Measurements from ENCODE around the gene ATP9A. TPM values are rescaled to one million over a fixed set of nuclear protein-coding genes. Genes with fewer than 3 reads are reported as not detected.

ATP9A gene
- total and polyA plus RNA-seq, 2 donors (not counting 1 experiment from before 2014, with no cell fraction given) = 23.3 to 96.3 TPM

- Histone ChIP-seq H3K27me3 (ENCODE audit: control insufficient read depth, insufficient read depth, low read length) (no peaks in the 10 kb centered on the region), H2AFZ (ENCODE audit: low read length) (no peak overlapping the region), H3K4me2 (ENCODE audit: extremely low read depth, insufficient read depth, low read length) (no peak overlapping the region), H3K4me1 (ENCODE audit: control insufficient read depth, extremely low read depth, insufficient read depth, low read length) (no peaks in the 10 kb centered on the region), H3K9me3 (ENCODE audit: control insufficient read depth, insufficient read depth, low read depth, low read length) (no peaks in the 10 kb centered on the region), H3K9ac (ENCODE audit: insufficient read depth, low read length) (no peak overlapping the region), H3K27ac (ENCODE audit: insufficient read depth, low read length) (no peak overlapping the region), H3K79me2 (ENCODE audit: control insufficient read depth, insufficient read depth, low read length) (no peaks in the 10 kb centered on the region), H3K4me3 (replicated peaks in 1 of 4; ENCODE audit: control extremely low read depth in 1 of 4, insufficient read depth in 1 of 4, low read depth in 3 of 4, low read length in 4 of 4) (no peak overlapping the region), H4K20me1 (ENCODE audit: control insufficient read depth, extremely low read depth, insufficient read depth, low read length) (no peaks in the 10 kb centered on the region), H3K36me3 (ENCODE audit: control insufficient read depth, insufficient read depth, low read length) (peaks cover 3% of the 10 kb centered on the region)
- TF ChIP-seq CTCF (conservative IDR thresholded peaks at IDR 0.05 in 1 of 2, IDR thresholded peaks at IDR 0.05 in 1 of 2; ENCODE audit: low read depth in 1 of 2, low read length in 2 of 2) = no peak
- no peak for DNase-seq (ENCODE audit: low read depth in 2 of 2)
Measured at GRCh38 chr20:51668947-51669346, 99.2 kb downstream of the ATP9A start.

GRCh38 chr20:51668515-51668914, 99.7 kb downstream of the ATP9A start:
- Histone ChIP-seq H3K4me3 (replicated peaks in 1 of 4; ENCODE audit: control extremely low read depth in 1 of 4, insufficient read depth in 1 of 4, low read depth in 3 of 4, low read length in 4 of 4) (no peak overlapping the region), H3K27me3 (ENCODE audit: control insufficient read depth, insufficient read depth, low read length) (no peaks in the 10 kb centered on the region), H3K4me1 (ENCODE audit: control insufficient read depth, extremely low read depth, insufficient read depth, low read length) (no peaks in the 10 kb centered on the region), H3K36me3 (ENCODE audit: control insufficient read depth, insufficient read depth, low read length) (peaks cover 2% of the 10 kb centered on the region), H2AFZ (ENCODE audit: low read length) (no peak overlapping the region), H3K9me3 (ENCODE audit: control insufficient read depth, insufficient read depth, low read depth, low read length) (no peaks in the 10 kb centered on the region), H4K20me1 (ENCODE audit: control insufficient read depth, extremely low read depth, insufficient read depth, low read length) (no peaks in the 10 kb centered on the region), H3K9ac (ENCODE audit: insufficient read depth, low read length) (no peak overlapping the region), H3K27ac (ENCODE audit: insufficient read depth, low read length) (no peak overlapping the region), H3K4me2 (ENCODE audit: extremely low read depth, insufficient read depth, low read length) (no peak overlapping the region), H3K79me2 (ENCODE audit: control insufficient read depth, insufficient read depth, low read length) (no peaks in the 10 kb centered on the region)
- DNase-seq (ENCODE audit: low read depth in 2 of 2) = no peak
- TF ChIP-seq EZH2 (IDR thresholded peaks at IDR 0.05; ENCODE audit: low read length, missing control alignments) = no peak
- TF ChIP-seq CTCF (conservative IDR thresholded peaks at IDR 0.05 in 1 of 2, IDR thresholded peaks at IDR 0.05 in 1 of 2; ENCODE audit: low read depth in 1 of 2, low read length in 2 of 2) = no peak

- Histone ChIP-seq H3K79me2 (ENCODE audit: control insufficient read depth, insufficient read depth, low read length) (no peaks in the 10 kb centered on the region), H3K27me3 (ENCODE audit: control insufficient read depth, insufficient read depth, low read length) (no peaks in the 10 kb centered on the region), H3K4me2 (ENCODE audit: extremely low read depth, insufficient read depth, low read length) (no peak overlapping the region), H3K27ac (ENCODE audit: insufficient read depth, low read length) (no peak overlapping the region), H3K36me3 (ENCODE audit: control insufficient read depth, insufficient read depth, low read length) (no peaks in the 10 kb centered on the region), H3K9ac (ENCODE audit: insufficient read depth, low read length) (no peak overlapping the region), H2AFZ (ENCODE audit: low read length) (no peak overlapping the region), H3K4me1 (ENCODE audit: control insufficient read depth, extremely low read depth, insufficient read depth, low read length) (no peaks in the 10 kb centered on the region), H4K20me1 (ENCODE audit: control insufficient read depth, extremely low read depth, insufficient read depth, low read length) (no peaks in the 10 kb centered on the region), H3K4me3 (replicated peaks in 1 of 4; ENCODE audit: control extremely low read depth in 1 of 4, insufficient read depth in 1 of 4, low read depth in 3 of 4, low read length in 4 of 4) (no peak overlapping the region), H3K9me3 (ENCODE audit: control insufficient read depth, insufficient read depth, low read depth, low read length) (no peaks in the 10 kb centered on the region)
- TF ChIP-seq EZH2 (IDR thresholded peaks at IDR 0.05; ENCODE audit: low read length, missing control alignments) = no peak
- TF ChIP-seq CTCF (conservative IDR thresholded peaks at IDR 0.05 in 1 of 2, IDR thresholded peaks at IDR 0.05 in 1 of 2; ENCODE audit: low read depth in 1 of 2, low read length in 2 of 2) = no peak
- no peak for DNase-seq (ENCODE audit: low read depth in 2 of 2)
Measured at GRCh38 chr20:51667491-51667890, 100.7 kb downstream of the ATP9A start.
